HG03432 (cell line): ENCODE measurements around the gene BCAS4.

Source experiments
- ATAC-seq: cut with Tn5 transposase; IDR thresholded peaks from one replicate; pipeline ENCODE4 v1.9.1; 2021; ENCODE audit warnings: mild to moderate bottlenecking, moderate library complexity; ENCODE audit not compliant: unreplicated experiment

The BCAS4 gene

GRCh38 chr20:50820515-50821256 lies 25.8 kb downstream of the BCAS4 start:
- ATAC-seq = no peak

DNA sequence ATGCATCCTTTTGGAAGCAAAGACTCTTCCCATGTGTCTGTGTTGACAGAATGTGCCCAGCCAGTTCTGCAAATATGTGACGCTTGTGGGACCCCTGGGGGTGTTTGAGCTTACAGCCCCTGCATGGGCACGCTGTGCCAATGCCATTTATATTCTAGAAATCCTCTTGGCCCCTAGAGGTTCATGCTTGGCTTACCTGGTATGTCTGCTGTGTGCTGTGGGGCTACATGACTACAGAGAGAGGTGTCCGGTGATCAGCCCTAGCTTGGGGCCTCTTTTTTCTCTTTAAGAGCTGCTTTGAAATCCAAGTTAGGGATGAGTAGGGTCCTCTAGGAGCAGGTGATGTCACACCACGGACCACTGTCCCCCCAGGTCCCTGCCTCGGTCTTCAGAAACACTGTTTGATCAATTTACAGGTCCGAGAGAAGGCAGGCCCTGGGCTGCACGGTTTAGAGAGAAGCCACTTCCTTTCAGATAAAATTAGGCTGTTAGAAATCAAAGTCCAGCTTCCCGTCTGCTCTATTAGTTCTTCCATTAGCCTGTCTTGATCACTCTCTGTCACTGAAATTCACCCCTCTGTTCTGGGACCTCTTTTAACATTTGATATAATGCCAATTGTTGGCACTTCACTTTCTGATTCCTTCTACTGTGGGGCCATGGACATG lies 26.5 kb downstream of the BCAS4 start:
- ATAC-seq = no peak

- peak; percentile 28 for ATAC-seq
These were observed 27.1 kb downstream of the BCAS4 start for GRCh38 chr20:50821994-50822393.

GRCh38 chr20:50823319-50823718 lies 28.5 kb downstream of the BCAS4 start:
- ATAC-seq = no peak

DNA sequence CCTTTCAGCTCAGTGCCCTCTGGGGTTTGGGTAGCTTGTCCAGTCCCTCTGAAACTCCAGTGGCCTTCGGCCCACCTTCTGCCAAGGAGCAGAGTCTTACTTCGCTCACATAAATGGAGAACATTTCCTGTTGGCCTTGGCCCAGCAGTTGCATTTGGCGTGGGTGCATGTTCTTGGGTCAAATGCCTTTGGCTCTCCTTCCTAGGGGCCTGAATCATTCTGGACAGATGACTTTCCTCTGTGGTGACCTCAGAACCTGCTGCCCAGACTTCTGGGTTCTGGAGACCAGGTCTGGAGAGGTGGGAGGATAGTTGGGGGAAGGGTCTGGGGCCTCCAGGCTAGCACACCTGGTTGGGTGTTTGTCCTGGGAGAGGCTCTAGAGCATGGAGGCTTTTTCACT lies 29.3 kb downstream of the BCAS4 start:
- ATAC-seq = no peak

DNA sequence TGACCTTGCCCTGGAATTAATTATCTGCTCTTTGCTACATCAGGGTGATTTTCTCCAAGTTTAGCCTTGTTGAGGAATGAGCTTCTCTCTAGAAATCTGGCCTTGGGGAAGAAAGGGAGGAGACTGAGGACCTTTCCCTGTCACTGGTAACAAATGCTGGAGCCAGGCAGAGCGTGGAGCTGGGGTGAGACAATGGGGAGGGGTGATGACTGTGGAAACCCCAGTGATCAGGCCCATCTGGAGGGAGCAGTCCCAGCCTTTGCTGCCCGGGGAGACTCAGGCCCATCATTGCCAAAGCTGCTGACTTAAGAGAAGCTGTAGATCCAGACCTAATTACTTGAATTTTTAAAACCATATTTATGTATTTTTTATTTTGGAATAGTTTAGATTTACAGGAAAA lies 31.3 kb downstream of the BCAS4 start:
- no peak for ATAC-seq

- no peak for ATAC-seq
These were observed 33.7 kb downstream of the BCAS4 start for GRCh38 chr20:50828363-50829136.

- ATAC-seq = no peak
These were observed 36.8 kb downstream of the BCAS4 start for GRCh38 chr20:50831622-50832021.

DNA sequence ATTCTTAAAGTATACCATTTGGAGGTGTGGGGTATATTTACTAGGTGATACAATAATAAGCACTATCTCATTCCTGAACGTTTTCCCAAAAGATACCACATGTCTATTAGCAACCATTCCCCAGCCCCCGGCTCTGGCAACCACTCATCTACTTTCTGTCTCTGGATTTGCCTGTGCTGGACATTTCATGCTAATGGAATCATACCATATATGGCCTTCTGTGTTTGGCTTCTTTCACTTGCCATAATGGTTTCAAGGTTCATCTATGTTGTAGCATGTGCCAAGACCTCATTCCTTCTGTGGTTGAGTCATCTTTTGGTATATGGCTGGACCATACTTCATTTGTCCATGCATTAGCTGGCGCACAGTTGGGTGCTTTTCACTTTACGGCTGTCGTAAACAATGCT lies 39.7 kb downstream of the BCAS4 start:
- ATAC-seq = no peak

DNA sequence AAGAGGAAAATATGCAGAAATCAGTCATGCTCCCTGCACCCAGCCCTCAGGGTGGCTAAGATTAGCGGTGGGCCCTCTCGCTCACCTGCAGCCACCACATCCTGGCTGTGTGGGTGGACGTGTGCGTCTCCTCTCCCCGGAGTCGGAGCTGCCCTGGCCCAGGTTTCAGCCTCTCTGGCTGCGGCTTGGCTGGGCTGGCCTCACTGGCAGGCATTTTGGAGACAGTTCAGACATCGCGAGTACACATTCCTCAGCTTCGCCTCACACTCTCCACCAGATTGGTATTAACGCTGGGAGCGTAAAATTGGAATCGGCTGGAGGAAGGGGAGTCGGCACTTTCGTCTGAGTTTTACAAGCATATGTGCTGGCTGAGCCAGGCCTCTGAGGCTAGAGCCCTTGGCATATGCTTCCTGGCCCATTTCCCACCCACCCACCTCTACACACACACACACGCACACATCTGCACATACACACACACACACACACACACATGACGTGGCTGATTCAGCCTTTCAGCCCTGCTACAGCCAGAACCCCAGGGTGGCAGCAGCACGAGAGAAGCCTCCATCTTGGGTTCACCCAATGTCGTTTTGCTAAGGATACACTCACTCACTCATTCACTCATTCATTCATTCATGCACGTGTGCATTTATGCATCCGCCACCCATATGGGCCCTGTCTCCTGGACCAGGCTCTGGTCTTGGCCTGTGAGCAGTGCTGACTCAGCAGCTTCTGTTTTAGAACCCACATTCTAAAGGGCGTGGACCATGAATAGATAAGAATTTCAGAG lies 42.9 kb downstream of the BCAS4 start:
- peak; percentile 93 for ATAC-seq

DNA sequence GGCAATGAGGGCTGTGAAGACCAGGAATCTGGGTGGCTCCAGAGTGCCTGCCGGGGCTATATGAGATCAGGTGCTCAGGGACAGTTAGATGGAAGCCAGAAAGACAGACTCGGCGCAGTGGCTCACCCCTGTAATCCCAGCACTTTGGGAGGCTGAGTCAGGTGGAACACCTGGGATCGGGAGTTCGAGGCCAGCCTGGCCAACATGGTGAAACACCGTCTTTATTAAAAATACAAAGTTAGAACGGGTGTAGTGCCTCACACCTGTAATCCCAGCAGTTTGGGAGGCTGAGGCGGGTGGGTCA lies 43.4 kb downstream of the BCAS4 start:
- no peak for ATAC-seq

- ATAC-seq = no peak
These were observed 44.0 kb downstream of the BCAS4 start for GRCh38 chr20:50838707-50839385.

DNA sequence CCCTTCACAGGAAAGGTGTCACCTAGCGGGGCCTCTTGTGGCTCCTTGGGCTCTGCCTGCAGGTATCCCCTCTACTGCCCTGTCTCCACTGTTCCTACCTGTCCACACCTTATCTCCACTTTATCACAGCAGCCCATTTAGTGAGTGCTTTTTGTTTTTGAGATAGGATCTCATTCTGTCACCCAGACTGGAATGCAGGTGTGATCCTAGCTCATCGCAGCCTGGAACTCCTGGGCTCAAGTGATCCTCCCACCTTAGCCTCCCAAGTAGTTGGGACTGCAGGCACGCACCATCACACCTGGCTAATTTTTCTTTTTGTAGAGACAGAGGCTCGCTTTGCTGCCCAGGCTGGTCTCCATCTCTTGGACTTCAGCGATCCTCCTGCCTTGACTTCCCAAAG lies 48.0 kb downstream of the BCAS4 start:
- no peak for ATAC-seq

DNA sequence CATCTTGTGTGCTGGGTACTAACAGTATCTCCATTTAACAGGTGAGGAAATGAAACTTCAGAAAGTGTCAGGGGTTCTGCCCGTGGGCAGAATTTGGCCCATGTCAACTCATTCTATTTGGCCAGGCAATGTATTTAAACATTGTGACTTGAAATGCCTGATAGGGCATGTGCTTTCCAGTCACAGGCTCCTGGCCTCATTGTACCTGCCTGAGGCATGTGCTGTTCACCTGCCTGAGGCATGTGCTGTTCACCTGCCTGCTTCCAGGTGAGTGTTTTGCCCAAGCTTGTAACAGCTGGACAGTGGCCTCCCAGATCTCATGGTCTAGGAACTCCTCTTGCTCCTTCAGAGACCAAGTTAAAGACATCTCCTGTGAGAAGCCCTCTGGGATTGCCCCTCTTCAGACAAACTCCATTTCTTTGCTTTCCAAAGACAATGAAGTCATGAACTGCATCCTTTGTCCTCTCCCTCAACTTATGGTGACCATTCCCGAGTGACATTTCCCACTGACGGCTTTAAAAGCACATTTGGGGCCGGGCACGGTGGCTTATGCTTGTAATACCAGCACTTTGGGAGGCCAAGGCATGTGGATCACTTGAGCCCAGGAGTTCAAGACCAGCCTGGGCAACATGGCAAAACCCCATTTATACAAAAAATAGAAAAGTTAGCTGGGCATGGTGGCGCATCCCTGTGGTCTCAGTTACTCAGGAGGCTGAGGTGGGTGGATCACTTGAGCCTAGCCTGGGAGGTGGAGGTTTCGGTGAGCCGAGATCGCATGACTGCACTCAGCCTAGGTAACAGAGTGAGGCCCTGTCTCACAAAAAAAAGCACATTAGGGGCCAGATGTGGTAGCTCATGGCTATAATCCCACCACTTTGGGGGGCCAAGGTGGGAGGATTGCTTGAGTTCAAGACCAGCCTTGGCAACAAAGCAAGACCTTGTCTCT lies 48.7 kb downstream of the BCAS4 start:
- no peak for ATAC-seq

- peak; percentile 96 for ATAC-seq
These were observed 49.7 kb downstream of the BCAS4 start for GRCh38 chr20:50844430-50845100.

DNA sequence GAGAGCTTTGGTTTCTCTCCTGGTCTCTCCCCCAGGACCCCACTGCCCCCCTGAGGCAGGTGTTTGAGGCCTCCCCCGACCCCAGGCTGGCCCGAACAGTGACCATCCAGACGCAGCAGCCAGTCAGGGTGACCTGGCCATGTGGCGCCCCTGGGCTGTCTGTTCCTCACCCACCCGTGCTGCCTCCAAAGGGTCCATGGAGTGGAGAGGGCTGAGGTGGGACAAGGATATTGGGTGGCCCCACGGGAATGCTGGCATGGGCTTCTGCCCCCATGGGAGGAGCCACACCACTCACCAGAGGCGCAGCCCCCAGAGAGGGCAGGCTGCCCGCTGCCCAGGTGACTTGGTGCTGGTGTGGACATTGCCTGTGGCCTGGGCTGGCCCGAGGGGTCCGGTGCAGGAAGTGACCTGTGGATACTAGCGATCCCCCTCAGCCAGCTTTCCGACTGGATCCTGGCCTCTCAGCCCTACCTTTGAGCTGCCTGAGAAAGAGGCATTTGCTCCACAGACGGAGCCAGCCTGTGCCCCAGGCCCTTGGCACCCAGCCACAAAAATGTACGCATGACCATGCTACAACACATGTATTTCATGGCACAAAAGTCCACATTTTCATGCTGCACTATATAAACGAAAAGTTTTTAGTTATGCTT lies 50.8 kb downstream of the BCAS4 start:
- ATAC-seq = no peak

DNA sequence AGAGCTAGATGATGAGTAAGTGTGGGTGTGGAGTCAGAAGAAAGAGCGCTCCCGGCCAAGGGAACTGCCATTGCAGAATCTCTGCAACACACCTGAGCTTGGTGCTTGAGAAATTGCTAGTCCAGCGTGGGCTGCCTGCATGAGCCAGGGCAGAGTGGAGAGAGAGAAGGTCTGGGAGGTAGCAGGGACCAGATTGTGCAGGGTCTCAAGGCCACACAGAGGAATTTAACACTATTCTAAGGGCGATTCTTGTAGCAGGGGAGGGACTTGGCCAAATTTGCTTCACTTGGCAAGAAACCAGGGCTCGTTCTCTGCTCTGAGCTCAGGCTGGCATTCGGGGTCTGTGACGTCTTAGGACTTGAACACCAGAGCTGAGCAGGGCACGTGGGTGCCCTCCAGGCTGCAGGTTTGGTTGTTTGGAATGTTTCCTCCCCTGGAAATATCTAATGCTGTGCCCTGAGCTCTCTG lies 53.5 kb downstream of the BCAS4 start:
- no peak for ATAC-seq
